ENCODE measurements around the gene KCTD16. TPM values are rescaled to one million over a fixed set of nuclear protein-coding genes. Genes with fewer than 3 reads are reported as not detected.

Gene KCTD16
- total and polyA plus RNA-seq, 2 experiments from 2014 or later, result 0.02 to 0.76 TPM

GRCh38 chr5:144167998-144168397 is 2.7 kb upstream of the KCTD16 start (continued):
- no peak for TF ChIP-seq REST (IDR thresholded peaks at IDR 0.05; ENCODE audit: unreplicated experiment)
- no peak for TF ChIP-seq POLR2AphosphoS5 (IDR thresholded peaks at IDR 0.05; ENCODE audit: low read depth)
- no peak for TF ChIP-seq ETS1 (IDR thresholded peaks at IDR 0.05)

- peaks cover 17% of the 10 kb centered on the region for H3K36me3 Mint-ChIP-seq (ENCODE audit: low read depth)
- H3K9me3 Mint-ChIP-seq, result no peaks in the 10 kb centered on the region
- ATAC-seq (no peak; the same call in 2 of the 3 replicates), DNase-seq (ENCODE audit: low spot score) (no peak)
- Histone ChIP-seq H3K79me2 (replicated peaks; ENCODE audit: insufficient read depth) (peaks cover 36% of the 10 kb centered on the region), H3K27me3 (ENCODE audit: insufficient read depth) (no peaks in the 10 kb centered on the region), H3K9me2 (ENCODE audit: insufficient read depth) (peaks cover 5% of the 10 kb centered on the region; the same call in 1 of the 2 replicates), H3K27ac (ENCODE audit: low read depth) (0 out of 2 replicates have a peak overlapping the region, but pooled peaks have one; percentile 2), H3K4me3 (peak overlapping the region; percentile 83), H3F3A (replicated peaks; ENCODE audit: low read depth) (no peaks in the 10 kb centered on the region), H3K36me3 (ENCODE audit: insufficient read depth) (peaks cover 11% of the 10 kb centered on the region), H3K4me1 (ENCODE audit: insufficient read depth) (peaks cover 7% of the 10 kb centered on the region; the same call in 1 of the 2 replicates), H3K4me2 (peak overlapping the region; percentile 87), H4K20me1 (replicated peaks; ENCODE audit: insufficient read depth) (0 out of 2 replicates have a peak, but pooled peaks cover 5% of the 10 kb centered on the region), H2AFZ (peak overlapping the region; percentile 56; the same call in 1 of the 2 replicates)
- peak overlapping the region; percentile 89 for H3K27ac Mint-ChIP-seq
- H3K4me1 Mint-ChIP-seq, result peaks cover 9% of the 10 kb centered on the region
- H3K4me3 Mint-ChIP-seq, result peak overlapping the region; percentile 94
- peaks cover 7% of the 10 kb centered on the region for H3K27me3 Mint-ChIP-seq (ENCODE audit: insufficient read depth, low read depth, poor library complexity)
- TF ChIP-seq ZNF331 (CRISPR knock-in tag; IDR thresholded peaks at IDR 0.05; ENCODE audit: low read depth) (no peak), STAT1 (IDR thresholded peaks at IDR 0.05; ENCODE audit: unreplicated experiment) (no peak), CTCF (conservative IDR thresholded peaks at IDR 0.05; ENCODE audit: low read depth in 2 of 2) (no peak), ZNF462 (CRISPR knock-in tag; IDR thresholded peaks at IDR 0.05) (no peak), EZH2 (IDR thresholded peaks at IDR 0.05; ENCODE audit: low read depth, unreplicated experiment) (no peak)
Measured at GRCh38 chr5:144169904-144170275, 783 bp upstream of the KCTD16 start.
